Cardiac muscle cell (in vitro differentiated cells and primary cell): ENCODE results near the gene KRT222. TPM values are rescaled to one million over a fixed set of nuclear protein-coding genes. Genes with fewer than 3 reads are reported as not detected.

Experiments
- DNase-seq, 2 donors: peaks; one replicate each; pipeline versions ENCODE4 v3.0.0 to v3.0.0-alpha.2; 2010 to 2017; ENCODE audit warnings: low read depth in 1 of 2, low spot score in 1 of 2
- H3K27ac ChIP-seq: fragments of 200-600 bp; sonication (generic); 2 replicates; pipeline ENCODE4 v1.5.1; 2016
- H3K27me3 ChIP-seq: fragments of 200-600 bp; sonication (generic); 2 replicates; pipeline ENCODE4 v1.6.0; 2016; ENCODE audit warnings: control low read depth
- H3K36me3 ChIP-seq: fragments of 200-600 bp; sonication (generic); 2 replicates; pipeline ENCODE4 v1.5.1; 2016; ENCODE audit warnings: control low read depth
- H3K4me1 ChIP-seq: fragments of 200-600 bp; sonication (generic); 2 replicates; pipeline ENCODE4 v1.8.1; 2017; ENCODE audit warnings: low read depth, mild to moderate bottlenecking, mixed run types
- H3K4me3 ChIP-seq: fragments of 200-600 bp; sonication (generic); 2 replicates; pipeline ENCODE4 v1.5.1; 2016; ENCODE audit warnings: mild to moderate bottlenecking
- H3K9me3 ChIP-seq: fragments of 200-600 bp; sonication (generic); 2 replicates; pipeline ENCODE4 v1.5.1; 2017; ENCODE audit warnings: low read depth, mild to moderate bottlenecking, control low read depth
- CTCF ChIP-seq: IDR thresholded peaks from 2 replicates; pipeline ENCODE4 v1.5.1; 2012; ENCODE audit warnings: low read depth, mild to moderate bottlenecking, low read length
- polyA plus RNA-seq: library from polyadenylated mRNA; unstranded; fragments of >200 nt; fragmentation: Nextera tagmentation; extraction: Ambion mirVana; gene quantifications from 2 replicates; pipeline ENCODE4 v1.2.1, GENCODE V29; 2016
- total RNA-seq: library from RNA; depleted of rRNA; stranded (reverse); fragments of >200 nt; gene quantifications from 2 replicates; pipeline ENCODE4 v1.2.3, GENCODE V29; 2016

Gene KRT222
- total and polyA plus RNA-seq, 2 experiments from 2014 or later: 0.29 TPM; not detected in 1

GRCh38 chr17:40616592-40616991 lies 48.4 kb downstream of the KRT222 start:
- Histone ChIP-seq H3K4me3 (no peak overlapping the region), H3K36me3 (no peaks in the 10 kb centered on the region), H3K27me3 (no peaks in the 10 kb centered on the region), H3K4me1 (no peaks in the 10 kb centered on the region), H3K27ac (no peak overlapping the region), H3K9me3 (no peaks in the 10 kb centered on the region)
- DNase-seq: no peak
- TF ChIP-seq CTCF: no peak

GRCh38 chr17:40615841-40616476 lies 49.0 kb downstream of the KRT222 start:
- H3K27me3 ChIP-seq: no peaks in the 10 kb centered on the region
- H3K36me3 ChIP-seq: no peaks in the 10 kb centered on the region
- no peaks in the 10 kb centered on the region for H3K9me3 ChIP-seq
- H3K4me1 ChIP-seq: no peaks in the 10 kb centered on the region
- H3K4me3 ChIP-seq: no peak overlapping the region
- no peak overlapping the region for H3K27ac ChIP-seq
- no peak for DNase-seq
- no peak for TF ChIP-seq CTCF

GRCh38 chr17:40615068-40615840 lies 49.7 kb downstream of the KRT222 start:
- DNase-seq: peak; percentile 64 to 66
- TF ChIP-seq CTCF: peak; percentile 54
- Histone ChIP-seq H3K4me1 (no peaks in the 10 kb centered on the region), H3K9me3 (no peaks in the 10 kb centered on the region), H3K4me3 (no peak overlapping the region), H3K27me3 (no peaks in the 10 kb centered on the region), H3K27ac (no peak overlapping the region), H3K36me3 (no peaks in the 10 kb centered on the region)

DNA sequence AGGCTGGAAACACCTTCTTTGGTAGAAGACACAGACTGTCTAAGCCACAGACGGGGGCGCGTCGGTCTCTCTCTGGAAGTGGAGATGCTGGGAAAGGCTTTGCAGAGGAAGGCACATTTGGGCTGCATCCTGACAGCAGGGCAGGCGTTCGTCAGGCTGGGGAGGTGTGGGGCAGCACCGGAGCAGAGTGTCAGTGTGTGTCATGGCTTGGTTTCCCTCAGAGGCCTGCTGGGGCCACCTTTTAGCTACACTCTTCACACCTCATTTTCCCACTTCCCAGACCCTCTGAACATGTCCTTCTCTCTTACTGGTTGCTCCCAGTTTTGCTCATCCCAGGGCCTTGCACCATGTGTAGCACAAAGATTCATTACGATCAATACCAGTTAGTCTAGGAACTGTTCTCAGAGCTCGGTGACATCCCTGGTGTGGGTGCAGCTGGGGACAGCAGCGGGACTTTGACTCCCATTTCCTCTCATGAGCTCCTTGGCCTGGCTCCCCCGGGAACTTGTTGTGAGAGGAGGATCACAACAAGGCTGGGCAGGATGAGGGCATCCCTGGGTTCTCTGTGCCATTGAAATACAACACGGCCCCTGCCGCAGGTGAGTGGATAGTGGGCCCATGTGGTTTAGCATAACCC lies 50.4 kb downstream of the KRT222 start:
- Histone ChIP-seq H3K4me1 (no peaks in the 10 kb centered on the region), H3K9me3 (no peaks in the 10 kb centered on the region)
- no peak for TF ChIP-seq CTCF

DNA sequence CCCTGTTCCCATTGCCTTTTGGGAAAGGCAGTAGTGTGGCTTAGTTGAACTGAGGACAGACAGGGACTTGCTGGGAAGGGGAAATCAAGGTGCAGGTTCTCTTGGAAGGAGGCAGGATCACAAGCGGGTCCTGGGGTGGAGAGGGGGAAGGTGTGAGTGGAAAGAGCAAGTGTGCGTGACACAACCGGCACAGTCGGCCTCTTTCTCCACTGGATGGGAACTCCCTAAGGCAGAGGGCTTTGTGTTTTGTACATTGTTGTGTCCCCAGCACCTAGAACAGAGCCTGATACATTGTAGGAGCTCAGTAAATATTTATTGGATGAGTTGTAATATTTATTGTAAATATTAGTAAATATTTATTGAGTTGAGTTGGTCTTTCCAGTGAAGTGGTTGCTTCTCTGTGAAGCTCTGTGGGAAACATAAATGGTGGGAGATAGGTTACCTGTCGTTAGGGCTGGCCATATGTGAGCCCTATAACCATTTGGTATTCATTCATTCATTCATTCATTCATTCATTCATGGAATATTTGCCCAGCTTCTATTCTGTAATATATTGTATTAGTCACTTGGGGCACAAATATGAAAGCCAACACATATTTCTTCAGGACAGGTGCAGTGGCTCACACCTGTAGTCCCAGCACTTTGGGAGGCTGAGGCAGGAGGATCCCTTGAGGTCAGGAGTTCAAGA lies 51.4 kb downstream of the KRT222 start:
- no peaks in the 10 kb centered on the region for H3K36me3 ChIP-seq
- no peak for TF ChIP-seq CTCF

More for the DNA sequence above, 50.4 kb downstream of the KRT222 start:
- Histone ChIP-seq H3K27me3 (no peaks in the 10 kb centered on the region), H3K27ac (no peak overlapping the region), H3K4me3 (no peak overlapping the region), H3K36me3 (no peaks in the 10 kb centered on the region)
- no peak for DNase-seq

More for the DNA sequence above, 51.4 kb downstream of the KRT222 start:
- no peak for DNase-seq
- H3K4me1 ChIP-seq: no peaks in the 10 kb centered on the region
- H3K27me3 ChIP-seq: no peaks in the 10 kb centered on the region
- H3K9me3 ChIP-seq: no peaks in the 10 kb centered on the region
- no peak overlapping the region for H3K27ac ChIP-seq
- no peak overlapping the region for H3K4me3 ChIP-seq
